Measurements from ENCODE around the gene NPFF.

Gene NPFF

DNA sequence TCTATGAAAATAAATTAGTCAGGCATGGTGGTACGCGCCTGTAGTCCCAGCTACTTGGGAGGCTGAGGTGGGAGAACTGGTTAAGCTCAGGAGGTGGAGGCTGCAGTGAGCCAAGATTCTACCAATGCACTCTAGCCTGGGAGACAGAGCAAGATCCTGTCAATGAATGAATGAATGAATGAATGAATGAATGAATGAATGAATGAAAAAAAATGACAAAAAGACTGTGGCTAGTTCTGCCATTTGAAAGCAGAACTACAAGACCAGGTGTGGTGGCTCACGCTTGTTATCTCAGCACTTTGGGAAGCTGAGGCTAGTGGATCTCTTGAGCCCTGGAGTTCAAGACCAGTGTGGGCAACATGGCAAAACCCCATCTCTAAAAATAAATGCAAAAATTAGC is 32.2 kb upstream of the NPFF start:
- no peak for DNase-seq (ENCODE audit: low spot score)
- TF ChIP-seq, protein P1, sequence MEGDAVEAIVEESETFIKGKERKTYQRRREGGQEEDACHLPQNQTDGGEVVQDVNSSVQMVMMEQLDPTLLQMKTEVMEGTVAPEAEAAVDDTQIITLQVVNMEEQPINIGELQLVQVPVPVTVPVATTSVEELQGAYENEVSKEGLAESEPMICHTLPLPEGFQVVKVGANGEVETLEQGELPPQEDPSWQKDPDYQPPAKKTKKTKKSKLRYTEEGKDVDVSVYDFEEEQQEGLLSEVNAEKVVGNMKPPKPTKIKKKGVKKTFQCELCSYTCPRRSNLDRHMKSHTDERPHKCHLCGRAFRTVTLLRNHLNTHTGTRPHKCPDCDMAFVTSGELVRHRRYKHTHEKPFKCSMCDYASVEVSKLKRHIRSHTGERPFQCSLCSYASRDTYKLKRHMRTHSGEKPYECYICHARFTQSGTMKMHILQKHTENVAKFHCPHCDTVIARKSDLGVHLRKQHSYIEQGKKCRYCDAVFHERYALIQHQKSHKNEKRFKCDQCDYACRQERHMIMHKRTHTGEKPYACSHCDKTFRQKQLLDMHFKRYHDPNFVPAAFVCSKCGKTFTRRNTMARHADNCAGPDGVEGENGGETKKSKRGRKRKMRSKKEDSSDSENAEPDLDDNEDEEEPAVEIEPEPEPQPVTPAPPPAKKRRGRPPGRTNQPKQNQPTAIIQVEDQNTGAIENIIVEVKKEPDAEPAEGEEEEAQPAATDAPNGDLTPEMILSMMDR (IDR thresholded peaks at IDR 0.05; ENCODE audit: extremely low read depth, insufficient read depth, missing control alignments): no peak
- in situ Hi-C loops (cut with MboI; ENCODE audit: low pct_unique_long_range_greater_than_20kb, low sequenced_read_pairs, unreplicated experiment): no loop called here

DNA sequence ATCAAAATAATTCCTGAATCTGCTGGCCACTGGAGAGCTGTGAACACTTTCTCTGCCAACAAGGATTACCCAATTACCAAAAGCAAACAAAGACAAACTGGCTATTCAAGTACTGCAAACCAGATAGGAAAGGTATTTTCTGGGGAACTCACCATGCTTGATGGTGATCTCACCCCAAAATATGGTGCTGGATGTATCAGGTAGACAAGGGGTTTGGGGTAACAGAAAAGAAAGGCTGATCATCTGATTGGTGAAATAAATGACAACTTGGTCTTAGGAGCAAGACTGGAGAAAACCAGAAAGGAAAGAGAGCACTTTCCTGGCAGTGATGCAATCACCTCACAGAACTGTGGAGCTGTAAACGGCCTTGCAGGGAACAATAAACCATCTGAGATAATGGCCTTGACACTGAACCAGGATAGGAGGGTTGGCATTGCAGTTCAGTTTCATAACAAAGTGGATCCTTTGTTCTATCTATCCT is 31.0 kb upstream of the NPFF start:
- TF ChIP-seq, protein P1 (IDR thresholded peaks at IDR 0.05; ENCODE audit: extremely low read depth, insufficient read depth, missing control alignments): no peak
- DNase-seq (ENCODE audit: low spot score): no peak
- in situ Hi-C loops (cut with MboI; ENCODE audit: low pct_unique_long_range_greater_than_20kb, low sequenced_read_pairs, unreplicated experiment): no loop called here

DNA sequence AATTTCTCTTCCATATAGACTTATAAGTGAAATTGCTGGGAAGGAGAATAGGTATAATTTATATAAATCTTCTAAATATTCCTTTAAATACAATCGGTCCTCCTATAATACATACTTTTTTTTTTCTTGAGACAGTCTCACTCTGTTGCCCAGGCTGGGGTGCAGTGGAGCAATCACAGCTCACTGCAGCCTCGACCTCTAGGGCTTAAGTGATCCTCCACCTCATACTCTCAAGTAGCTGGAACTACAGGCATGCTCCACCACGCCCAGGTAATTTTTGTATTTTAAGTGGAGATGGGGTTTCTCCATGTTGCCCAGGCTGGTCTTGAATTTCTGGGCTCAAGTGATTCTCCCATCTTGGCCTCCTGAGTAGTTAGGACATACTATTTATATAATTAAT is 29.7 kb upstream of the NPFF start:
- in situ Hi-C loops (cut with MboI; ENCODE audit: low pct_unique_long_range_greater_than_20kb, low sequenced_read_pairs, unreplicated experiment): no loop called here
- TF ChIP-seq, protein P1 (IDR thresholded peaks at IDR 0.05; ENCODE audit: extremely low read depth, insufficient read depth, missing control alignments): no peak
- no peak for DNase-seq (ENCODE audit: low spot score)

DNA sequence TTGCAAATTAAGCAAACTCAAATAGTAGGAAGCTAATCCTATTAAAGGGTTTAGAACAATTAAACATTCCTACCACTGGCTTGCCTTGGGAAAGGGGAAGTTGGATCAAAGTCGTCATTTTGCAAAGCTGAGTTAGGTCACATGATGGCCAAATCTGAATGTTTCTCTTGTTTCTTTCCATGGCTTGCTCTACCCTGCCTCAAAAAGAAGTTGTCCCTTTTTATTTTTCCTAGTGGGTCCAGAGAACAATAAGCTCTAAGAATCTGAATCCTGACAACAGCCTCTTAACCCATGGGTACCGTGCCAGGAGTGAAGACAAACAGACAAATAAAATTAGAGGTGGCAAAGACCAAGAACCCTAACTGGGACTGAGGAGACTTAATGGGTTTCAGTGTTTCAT is 26.2 kb upstream of the NPFF start:
- DNase-seq (ENCODE audit: low spot score): no peak
- TF ChIP-seq, protein P1 (IDR thresholded peaks at IDR 0.05; ENCODE audit: extremely low read depth, insufficient read depth, missing control alignments): no peak
- in situ Hi-C loops (cut with MboI; ENCODE audit: low pct_unique_long_range_greater_than_20kb, low sequenced_read_pairs, unreplicated experiment): no loop called here

DNA sequence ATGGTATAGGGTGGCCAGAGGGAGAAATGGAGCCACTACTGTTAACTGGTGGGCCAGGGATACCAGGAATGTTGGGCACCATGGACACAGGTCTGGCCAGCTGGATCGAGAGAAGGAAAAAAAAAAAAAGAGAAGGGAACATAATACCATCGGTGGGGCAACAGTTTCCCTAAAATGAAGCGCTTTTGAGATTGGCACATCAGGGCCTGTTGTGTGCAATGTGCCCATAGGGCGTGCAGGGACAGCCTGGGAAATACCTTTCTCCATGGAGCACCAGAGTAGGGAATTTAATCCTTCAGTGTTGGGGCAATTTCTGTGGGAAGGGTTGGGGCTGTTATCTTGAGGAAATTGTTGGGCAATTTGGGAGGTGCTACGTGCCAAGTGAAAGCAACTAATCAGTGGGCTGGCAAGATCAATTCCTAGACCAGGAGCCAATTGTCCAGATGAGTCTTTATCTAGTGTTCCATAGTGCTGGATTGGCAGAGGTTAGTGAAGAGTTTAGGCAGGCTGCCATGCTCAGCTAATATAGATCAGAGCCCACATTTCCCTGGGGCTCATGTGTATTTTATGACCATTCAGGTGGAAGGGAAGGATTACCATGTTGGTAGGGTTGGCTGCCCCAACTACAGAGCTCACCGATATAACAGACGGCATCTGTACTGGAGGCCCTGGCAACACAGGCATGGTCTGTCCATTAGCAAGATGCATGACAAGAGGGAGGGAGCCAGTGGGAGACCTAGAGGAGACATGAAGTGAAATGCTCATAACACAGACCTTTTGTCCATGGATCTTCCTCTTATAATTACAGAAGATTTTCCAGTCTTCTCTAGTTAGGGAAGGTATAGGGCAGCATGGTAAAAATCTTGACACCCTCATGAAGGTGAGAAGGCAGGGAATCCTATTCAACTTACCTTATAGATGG is 25.5 kb upstream of the NPFF start:
- in situ Hi-C loops (cut with MboI; ENCODE audit: low pct_unique_long_range_greater_than_20kb, low sequenced_read_pairs, unreplicated experiment): no loop called here
- TF ChIP-seq, protein P1 (IDR thresholded peaks at IDR 0.05; ENCODE audit: extremely low read depth, insufficient read depth, missing control alignments): no peak
- no peak for DNase-seq (ENCODE audit: low spot score)

DNA sequence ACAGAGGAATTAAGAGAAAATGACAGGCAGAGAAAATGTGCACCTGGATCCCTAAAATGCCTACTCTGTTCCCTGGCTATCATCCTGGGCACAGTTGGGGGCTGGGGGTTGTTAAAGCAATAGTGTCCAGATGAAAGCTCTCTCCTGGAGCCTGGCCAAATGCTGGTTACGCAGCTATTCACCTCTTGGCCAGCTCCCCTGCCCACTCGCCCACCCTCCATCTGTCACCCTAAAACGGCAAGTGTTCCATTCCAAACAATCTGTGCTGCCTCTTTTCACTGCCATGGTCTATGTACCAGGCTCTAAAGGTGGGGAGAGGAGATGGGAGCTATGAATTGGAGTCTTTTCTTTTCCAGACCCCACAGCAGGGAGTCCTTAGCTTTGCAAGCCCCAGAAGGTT is 24.7 kb upstream of the NPFF start:
- in situ Hi-C loops (cut with MboI; ENCODE audit: low pct_unique_long_range_greater_than_20kb, low sequenced_read_pairs, unreplicated experiment): no loop called here
- DNase-seq (ENCODE audit: low spot score): no peak
- TF ChIP-seq, protein P1 (IDR thresholded peaks at IDR 0.05; ENCODE audit: extremely low read depth, insufficient read depth, missing control alignments): no peak

Data from GM13977 (cell line).